ENCODE data around the gene OXA1L.

Gene OXA1L

GRCh38 chr14:22819151-22819988, 52.9 kb downstream of the OXA1L start:
- no peak for TF ChIP-seq CTCF (IDR thresholded peaks at IDR 0.05; ENCODE audit: insufficient read depth, low read depth, low read length, missing control alignments)
- H3K4me3 ChIP-seq (ENCODE audit: low read length), result no peak overlapping the region
- DNase-seq (ENCODE audit: low read depth), result no peak

GRCh38 chr14:22820731-22821130, 54.2 kb downstream of the OXA1L start:
- no peak for TF ChIP-seq CTCF (IDR thresholded peaks at IDR 0.05; ENCODE audit: insufficient read depth, low read depth, low read length, missing control alignments)
- DNase-seq (ENCODE audit: low read depth), result peak; percentile 87

GRCh38 chr14:22821193-22822015, 54.9 kb downstream of the OXA1L start:
- no peak for TF ChIP-seq CTCF (IDR thresholded peaks at IDR 0.05; ENCODE audit: insufficient read depth, low read depth, low read length, missing control alignments)
- H3K4me3 ChIP-seq (ENCODE audit: low read length), result no peak overlapping the region
- DNase-seq (ENCODE audit: low read depth), result no peak

More at GRCh38 chr14:22820731-22821130, 54.2 kb downstream of the OXA1L start:
- no peak overlapping the region for H3K4me3 ChIP-seq (ENCODE audit: low read length)

GRCh38 chr14:22822016-22822570, 55.6 kb downstream of the OXA1L start:
- DNase-seq (ENCODE audit: low read depth), result no peak
- TF ChIP-seq CTCF (IDR thresholded peaks at IDR 0.05; ENCODE audit: insufficient read depth, low read depth, low read length, missing control alignments), result no peak
- peak overlapping the region; percentile 13 for H3K4me3 ChIP-seq (ENCODE audit: low read length)

All from epithelial cell of esophagus (primary cell).